Keratinocyte (primary cell): Measurements from ENCODE around the gene MCEMP1. TPM values are rescaled to one million over a fixed set of nuclear protein-coding genes. Genes with fewer than 3 reads are reported as not detected.

Source experiments
- DNase-seq: peaks from one replicate; pipeline ENCODE4 v3.0.0-alpha.2; 2011; ENCODE audit warnings: low read depth, missing footprints, low spot score
- FAIRE-seq: peaks from 2 replicates; lab custom pipeline; 2011; peaks lifted over from hg19 to GRCh38; lab: Jason Lieb, UNC
- H2AFZ ChIP-seq: 2 replicates; pipeline ENCODE4 v1.6.0; 2012; ENCODE audit warnings: low read length, control low read depth, inconsistent platforms; ENCODE audit not compliant: control insufficient read depth
- H3K27ac ChIP-seq: 2 replicates; pipeline ENCODE4 v1.5.1; 2011; ENCODE audit warnings: low read length; ENCODE audit not compliant: control insufficient read depth, insufficient read depth
- H3K27me3 ChIP-seq: 3 replicates; pipeline ENCODE4 v1.6.0; 2011; ENCODE audit warnings: low read length; ENCODE audit not compliant: control insufficient read depth, insufficient read depth; ENCODE audit errors: extremely low read depth
- H3K36me3 ChIP-seq, 2 experiments: 2 replicates in 1 of 2; 3 replicates in 1 of 2; pipeline ENCODE4 v1.5.1; 2011; ENCODE audit warnings: low read length in 2 of 2, mild to moderate bottlenecking in 1 of 2; ENCODE audit not compliant: control insufficient read depth in 2 of 2, insufficient read depth in 2 of 2; ENCODE audit errors: extremely low read depth in 1 of 2
- H3K4me1 ChIP-seq: 3 replicates; pipeline ENCODE4 v1.5.1; 2011; ENCODE audit warnings: low read length; ENCODE audit not compliant: control insufficient read depth, insufficient read depth; ENCODE audit errors: extremely low read depth
- H3K4me2 ChIP-seq: 3 replicates; pipeline ENCODE4 v1.6.0; 2011; ENCODE audit warnings: low read depth, low read length; ENCODE audit not compliant: control insufficient read depth, insufficient read depth; ENCODE audit errors: extremely low read depth
- H3K4me3 ChIP-seq, 3 experiments: fragments of 200-600 bp in 1 of 3; sonication (generic) in 1 of 3; 2 replicates in 2 of 3; 3 replicates in 1 of 3; pipeline ENCODE4 v1.5.1; 2011 to 2016; ENCODE audit warnings: low read length in 3 of 3, mild to moderate bottlenecking in 3 of 3, control low read depth in 2 of 3, inconsistent platforms in 1 of 3, low read depth in 1 of 3, mixed read lengths in 1 of 3, mixed run types in 1 of 3, moderate library complexity in 1 of 3; ENCODE audit not compliant: control insufficient read depth in 2 of 3, insufficient read depth in 2 of 3; ENCODE audit errors: extremely low read depth in 1 of 3
- H3K79me2 ChIP-seq: 2 replicates; pipeline ENCODE4 v1.6.0; 2012; ENCODE audit warnings: low read length; ENCODE audit not compliant: control insufficient read depth, insufficient read depth
- H3K9ac ChIP-seq: 3 replicates; pipeline ENCODE4 v1.6.0; 2011; ENCODE audit warnings: low read length; ENCODE audit not compliant: control insufficient read depth, insufficient read depth; ENCODE audit errors: extremely low read depth
- H3K9me1 ChIP-seq: 3 replicates; pipeline ENCODE4 v1.6.0; 2011; ENCODE audit warnings: low read length; ENCODE audit not compliant: control insufficient read depth, insufficient read depth; ENCODE audit errors: extremely low read depth
- H3K9me3 ChIP-seq: 2 replicates; pipeline ENCODE4 v1.5.1; 2012; ENCODE audit warnings: low read depth, low read length; ENCODE audit not compliant: control insufficient read depth
- H4K20me1 ChIP-seq: 3 replicates; pipeline ENCODE4 v1.6.0; 2011; ENCODE audit warnings: low read length; ENCODE audit not compliant: control insufficient read depth, insufficient read depth; ENCODE audit errors: extremely low read depth
- CTCF ChIP-seq, 3 experiments: IDR thresholded peaks in 1 of 3; conservative IDR thresholded peaks in 1 of 3; optimal IDR thresholded peaks in 1 of 3; 2 replicates in 2 of 3; 3 replicates in 1 of 3; pipeline versions ENCODE3 to v1.5.1; 2011; ENCODE audit warnings: low read length in 3 of 3, mild to moderate bottlenecking in 3 of 3, moderate library complexity in 2 of 3, control low read depth in 1 of 3, inconsistent platforms in 1 of 3; ENCODE audit not compliant: insufficient read depth in 2 of 3; ENCODE audit errors: extremely low read depth in 1 of 3
- EZH2 ChIP-seq: IDR thresholded peaks from one replicate; pipeline ENCODE4 v1.6.1; 2012; ENCODE audit warnings: inconsistent platforms, mild to moderate bottlenecking, low read length, moderate library complexity
- dilution Hi-C: fragments of 300-500 bp; cut with MboI; formaldehyde crosslinking; loops from one replicate; pipeline ENCODE4 v1.7.0; 2020; ENCODE audit warnings: low sequenced_read_pairs; ENCODE audit not compliant: extremely low pct_ligation_motif_present
- polyA minus RNA-seq, 3 experiments: library from RNA; depleted of rRNA, polyadenylated mRNA; stranded (reverse); fragments of >200 nt; gene quantifications; 1 replicate in 1 of 3; 2 replicates in 1 of 3; 3 replicates in 1 of 3; pipeline ENCODE4 v1.2.3, GENCODE V29; 2011
- polyA plus RNA-seq, 5 experiments: library from polyadenylated mRNA; depleted of rRNA in 3 of 5; stranded (reverse) in 3 of 5; stranded (forward) in 1 of 5; unstranded in 1 of 5; fragments of >200 nt; gene quantifications; 1 replicate in 1 of 5; 2 replicates in 3 of 5; 3 replicates in 1 of 5; pipeline versions ENCODE4 v1.2.1 to v1.2.3, GENCODE V29; 2011 to 2012; ENCODE audit warnings: missing spikeins in 2 of 5, low read depth in 1 of 5, low replicate concordance in 1 of 5

MCEMP1 gene
- polyA plus RNA-seq, result 0.09 TPM in 1 of 3 replicates, not detected in the others
- polyA plus RNA-seq (2011; ENCODE audit: low read depth), result not detected
- polyA plus RNA-seq (2011; cell fraction: cytosol; rRNA removed), result not detected in 2 replicates
- polyA plus RNA-seq (2011; cell fraction: nucleus; rRNA removed), result not detected in 2 replicates
- polyA plus RNA-seq (2012; ENCODE audit: low replicate concordance), result not detected in 2 replicates
- not detected in 3 replicates for polyA minus RNA-seq
- polyA minus RNA-seq (2011; cell fraction: cytosol; rRNA and poly(A)+ RNA removed), result not detected
- polyA minus RNA-seq (2011; cell fraction: nucleus; rRNA and poly(A)+ RNA removed), result not detected in 2 replicates

- H3K9me1 ChIP-seq, result no peaks in the 10 kb centered on the region
- H3K9ac ChIP-seq, result no peak within 1 kb of the TSS
- peaks cover 9% of the 10 kb centered on the region for H3K27me3 ChIP-seq
- H3K36me3 ChIP-seq, result no peaks in the 10 kb centered on the region
- H3K4me3 ChIP-seq, result no peak within 1 kb of the TSS
- peaks cover 5% of the 10 kb centered on the region for H3K4me1 ChIP-seq
- FAIRE-seq, result no peak
- dilution Hi-C loops, result no loop called here
- no peak for DNase-seq
- H3K4me2 ChIP-seq, result no peak within 1 kb of the TSS
- H4K20me1 ChIP-seq, result no peaks in the 10 kb centered on the region
- peaks cover 8% of the 10 kb centered on the region for H3K79me2 ChIP-seq
- no peak for TF ChIP-seq CTCF (optimal IDR thresholded peaks at IDR 0.05 in 1 of 3, IDR thresholded peaks at IDR 0.05 in 1 of 3, conservative IDR thresholded peaks at IDR 0.05 in 1 of 3; ENCODE audit: extremely low read depth in 1 of 3, insufficient read depth in 2 of 3, low read length in 3 of 3)
- TF ChIP-seq EZH2, result no peak
- H2AFZ ChIP-seq, result no peak within 1 kb of the TSS
- no peaks in the 10 kb centered on the region for H3K9me3 ChIP-seq
- no peak within 1 kb of the TSS for H3K27ac ChIP-seq
Observed at GRCh38 chr19:7676854-7677253, at the start of gene MCEMP1. Gene MCEMP1 (plus strand): TSS chr19:7677090. CDS start chr19:7677121, 31 bp downstream.

- Histone ChIP-seq H3K4me2 (no peak overlapping the region), H3K27me3 (no peaks in the 10 kb centered on the region), H3K9me3 (no peaks in the 10 kb centered on the region), H3K9ac (no peak overlapping the region), H3K4me1 (peaks cover 14% of the 10 kb centered on the region), H3K27ac (no peak overlapping the region), H2AFZ (no peak overlapping the region), H3K4me3 (no peak overlapping the region), H3K79me2 (peaks cover 56% of the 10 kb centered on the region), H4K20me1 (no peaks in the 10 kb centered on the region), H3K9me1 (no peaks in the 10 kb centered on the region), H3K36me3 (peaks cover 13 to 18% of the 10 kb centered on the region in 2 experiments)
- DNase-seq, result no peak
- TF ChIP-seq EZH2 (no peak), CTCF (optimal IDR thresholded peaks at IDR 0.05 in 1 of 3, IDR thresholded peaks at IDR 0.05 in 1 of 3, conservative IDR thresholded peaks at IDR 0.05 in 1 of 3; ENCODE audit: extremely low read depth in 1 of 3, insufficient read depth in 2 of 3, low read length in 3 of 3) (no peak)
- dilution Hi-C loops, result no loop called here
- FAIRE-seq, result no peak
Observed at GRCh38 chr19:7627166-7627565, 49.7 kb upstream of the MCEMP1 start.
